HepG2 (cell line): ENCODE data around the gene MPPE1. TPM values are rescaled to one million over a fixed set of nuclear protein-coding genes. Genes with fewer than 3 reads are reported as not detected.
A peak's percentile ranks its signal among the peaks of the same experiment; 100 is the strongest.

Experiments used
- GATAD1 ChIP-seq: IDR thresholded peaks from 2 replicates; pipeline ENCODE4 v1.6.1; 2016; ENCODE audit warnings: missing genetic modification reagents, missing compliant biosample characterization
- HNF1B ChIP-seq: sonication (generic); formaldehyde crosslinking; IDR thresholded peaks from 2 replicates; pipeline ENCODE4 v1.5.1; 2020; ENCODE audit warnings: mild to moderate bottlenecking, moderate library complexity, missing genetic modification reagents
- ISL2 ChIP-seq: sonication (generic); formaldehyde crosslinking; IDR thresholded peaks from 2 replicates; pipeline ENCODE4 v1.5.0; 2020; ENCODE audit warnings: missing genetic modification reagents
- NFAT5 ChIP-seq: sonication (generic); formaldehyde crosslinking; IDR thresholded peaks from 2 replicates; pipeline ENCODE4 v1.4.0; 2020; ENCODE audit warnings: missing genetic modification reagents
- PPARG ChIP-seq: conservative IDR thresholded peaks from 2 replicates; pipeline ENCODE4 v1.6.1; 2016; ENCODE audit warnings: missing biosample characterization, missing genetic modification reagents
- REST ChIP-seq, 2 experiments: IDR thresholded peaks; 2 replicates each; pipeline ENCODE4 v1.6.1; 2011 to 2012; ENCODE audit warnings: low read length in 2 of 2, borderline replicate concordance in 1 of 2, low read depth in 1 of 2, mild to moderate bottlenecking in 1 of 2, moderate library complexity in 1 of 2
- ZBTB21 ChIP-seq: sonication (generic); formaldehyde crosslinking; IDR thresholded peaks from 2 replicates; pipeline ENCODE4 v1.4.0; 2020; ENCODE audit warnings: missing genetic modification reagents
- ZFP36 ChIP-seq: fragments of 150-350 bp; IDR thresholded peaks from 2 replicates; pipeline ENCODE4 v1.6.1; 2018; ENCODE audit warnings: borderline replicate concordance, low read length, low read depth; ENCODE audit not compliant: partially characterized antibody
- ZNF383 ChIP-seq: sonication (generic); formaldehyde crosslinking; IDR thresholded peaks from 2 replicates; pipeline ENCODE4 v1.4.0; 2020; ENCODE audit warnings: missing genetic modification reagents, mild to moderate bottlenecking, borderline replicate concordance
- ZNF569 ChIP-seq: sonication (generic); formaldehyde crosslinking; IDR thresholded peaks from 2 replicates; pipeline ENCODE4 v1.5.0; 2020; ENCODE audit warnings: mild to moderate bottlenecking, missing genetic modification reagents, moderate library complexity, borderline replicate concordance
- ZSCAN29 ChIP-seq: sonication (generic); formaldehyde crosslinking; conservative IDR thresholded peaks from 2 replicates; pipeline ENCODE4 v1.4.0; 2020; ENCODE audit warnings: mild to moderate bottlenecking, missing genetic modification reagents
- polyA plus RNA-seq, 8 experiments: library from polyadenylated mRNA; depleted of rRNA in 3 of 8; stranded (reverse) in 7 of 8; unstranded in 1 of 8; fragments of >200 nt; fragmentation: Illumina TruSeq in 4 of 8; extraction: Trizol in 4 of 8; gene quantifications; 2 replicates each; pipeline versions ENCODE4 v1.2.1 to v1.2.3, GENCODE V29; 2011 to 2016; ENCODE audit warnings: low read depth in 4 of 8, missing spikeins in 1 of 8, mixed read lengths in 1 of 8; ENCODE audit not compliant: insufficient read depth in 1 of 8
- total RNA-seq, 5 experiments: library from RNA; depleted of rRNA; stranded (reverse); fragments of >200 nt; fragmentation: Illumina TruSeq; extraction: Trizol; gene quantifications; 2 replicates each; pipeline ENCODE4 v1.2.3, GENCODE V29; 2016; ENCODE audit warnings: low read depth in 1 of 5

The MPPE1 gene
- total and polyA plus RNA-seq, 2 of the 13 experiments (the other 11 are each of a cell fraction or from before 2014, with no cell fraction given), result 9.6 to 11.9 TPM

- TF ChIP-seq NFAT5 (CRISPR knock-in tag) (no peak), GATAD1 (CRISPR knock-in tag) (no peak), ZNF569 (no peak), ZFP36 (no peak), ZBTB21 (CRISPR knock-in tag) (no peak), ZSCAN29 (CRISPR knock-in tag) (no peak), ZNF383 (CRISPR knock-in tag) (no peak), REST (IDR thresholded peaks at IDR 0.05; ENCODE audit: borderline replicate concordance in 1 of 2, low read depth in 1 of 2, low read length in 2 of 2) (no peak), PPARG (CRISPR knock-in tag) (peak; percentile 53), HNF1B (CRISPR knock-in tag) (0 out of 2 replicates have a peak, but pooled peaks have one; percentile 41), ISL2 (no peak)
These were observed 47.3 kb upstream of the MPPE1 start (continued) for GRCh38 chr18:11955239-11956029.
